Effector CD4-positive, alpha-beta T cell (primary cell): Measurements from ENCODE around the gene CMYA5.
"Not testable (repeated sequence)": the region's sequence is repeated elsewhere in the genome, so short reads cannot be mapped to it uniquely, and the experiment has no call there.

ENCODE experiments used
- DNase-seq: peaks from one replicate; pipeline ENCODE4 v3.0.0-alpha.2; 2020
- total RNA-seq: gene quantifications from one replicate; lab custom pipeline; 2026; lab: John Stamatoyannopoulos, UW

The CMYA5 gene
- total RNA-seq = 0.94 reads per million

DNA sequence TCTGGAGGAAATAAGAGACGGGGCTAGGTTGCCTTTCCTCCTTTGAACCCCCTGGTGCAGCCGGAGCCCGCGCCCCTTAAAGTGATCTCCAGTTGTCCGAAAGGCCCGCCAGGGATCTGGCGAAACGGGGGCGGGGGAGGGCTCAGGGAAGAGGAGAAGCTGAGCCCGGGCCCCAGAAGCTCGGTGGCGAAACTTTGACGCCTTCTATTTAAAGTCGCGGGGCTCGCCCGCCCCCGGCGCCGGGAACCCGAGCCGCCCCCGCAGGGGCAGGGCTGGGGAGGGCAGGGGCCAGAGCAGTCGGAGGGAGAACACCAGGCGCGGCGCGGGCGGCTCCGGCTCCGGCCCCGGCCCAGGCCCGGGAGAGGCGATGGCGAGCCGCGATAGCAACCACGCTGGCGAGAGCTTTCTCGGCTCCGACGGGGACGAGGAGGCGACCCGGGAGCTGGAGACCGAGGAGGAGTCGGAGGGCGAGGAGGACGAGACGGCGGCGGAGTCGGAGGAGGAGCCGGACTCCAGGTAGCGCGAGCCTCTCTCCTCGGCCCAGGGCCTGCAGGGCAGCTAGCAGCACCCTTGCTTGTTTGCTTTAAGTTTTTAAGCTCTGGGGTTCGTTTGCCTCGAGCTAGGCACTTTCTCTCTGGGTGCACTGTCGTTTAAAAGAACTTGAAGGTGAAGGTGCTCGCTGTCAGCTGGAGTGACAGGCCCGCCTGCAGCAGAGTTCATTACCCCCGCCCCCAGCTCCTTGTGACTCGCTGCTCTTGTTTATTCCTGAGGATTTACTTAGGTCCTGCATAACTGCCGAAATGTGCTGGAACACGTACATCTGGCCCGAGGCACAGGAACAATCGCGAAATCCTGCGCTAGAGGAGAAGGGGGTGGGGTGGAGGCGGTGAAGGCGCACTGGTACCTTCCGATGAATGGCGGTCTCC lies at the start of gene CMYA5:
Gene CMYA5 (plus strand): TSS at position 296 of the 926 bp plus-strand sequence. CDS start 72 bp downstream, at position 368.
- DNase-seq = no peak

DNA sequence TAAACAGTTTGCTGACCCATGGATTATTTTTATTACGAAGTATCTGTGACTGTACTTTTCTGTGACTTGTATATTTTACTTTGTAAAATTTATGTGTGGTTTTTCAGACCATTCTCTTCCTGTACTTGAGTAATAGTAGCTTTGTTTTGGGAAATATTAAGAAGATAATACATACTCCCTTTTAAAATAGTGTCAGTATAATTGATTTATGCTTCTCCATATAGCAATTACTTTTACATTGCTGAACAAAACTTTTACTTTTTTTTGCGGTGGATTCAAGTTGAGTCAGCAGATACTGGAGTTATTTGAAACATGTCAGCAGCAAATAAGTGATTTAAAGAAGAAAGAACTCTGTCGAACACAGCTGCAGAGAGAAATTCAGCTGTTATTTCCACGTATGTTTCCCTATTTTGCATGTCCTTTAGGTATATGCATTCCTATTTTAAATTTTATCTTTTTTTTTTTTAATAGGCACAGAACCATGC lies 49.0 kb upstream of the CMYA5 start:
- no peak for DNase-seq

DNA sequence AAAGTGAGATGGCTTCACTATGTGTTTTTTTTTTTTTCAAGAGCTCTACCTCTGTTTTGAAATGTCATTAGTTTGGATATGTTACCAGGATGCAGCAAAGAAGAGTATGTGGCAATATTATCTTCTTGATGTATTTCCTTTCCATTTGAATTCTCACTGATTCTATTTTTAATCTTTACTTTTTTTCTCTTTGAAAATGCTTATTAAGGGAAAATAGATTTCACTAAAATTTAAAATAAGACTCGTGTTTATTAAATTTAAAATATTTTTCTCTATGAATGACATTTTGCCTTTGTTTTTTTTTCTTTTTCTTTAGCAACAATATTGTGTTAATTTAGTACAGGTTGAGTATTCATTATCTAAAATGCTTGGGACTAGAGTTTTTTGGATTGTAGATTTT lies 48.2 kb upstream of the CMYA5 start:
- no peak for DNase-seq

DNA sequence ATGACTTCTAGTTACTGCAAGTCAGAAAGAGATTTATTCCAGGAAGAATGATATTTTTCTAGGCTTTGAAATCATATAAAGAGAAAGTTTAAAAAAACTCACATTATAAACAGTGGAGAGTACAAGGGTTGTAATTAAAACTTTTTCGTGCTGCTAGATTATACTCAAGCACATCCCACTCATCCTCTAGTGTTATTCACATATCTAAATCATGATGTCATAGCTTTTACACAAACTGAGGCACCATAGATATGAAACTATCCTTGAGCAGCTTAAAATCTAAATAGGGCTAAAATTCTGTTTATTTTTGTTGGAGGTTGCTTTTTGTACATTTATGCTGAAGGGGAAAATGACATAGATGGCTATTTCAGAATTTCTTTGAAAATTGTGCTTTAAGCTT lies 47.4 kb upstream of the CMYA5 start:
- no peak for DNase-seq

- DNase-seq = no peak
Measured at GRCh38 chr5:79653843-79654242, 35.8 kb upstream of the CMYA5 start.

GRCh38 chr5:79663212-79663611 lies 26.4 kb upstream of the CMYA5 start:
- no peak for DNase-seq

GRCh38 chr5:79666758-79667157 lies 22.9 kb upstream of the CMYA5 start:
- no peak for DNase-seq

- DNase-seq = no peak
Measured at GRCh38 chr5:79672392-79672791, 17.2 kb upstream of the CMYA5 start.

DNA sequence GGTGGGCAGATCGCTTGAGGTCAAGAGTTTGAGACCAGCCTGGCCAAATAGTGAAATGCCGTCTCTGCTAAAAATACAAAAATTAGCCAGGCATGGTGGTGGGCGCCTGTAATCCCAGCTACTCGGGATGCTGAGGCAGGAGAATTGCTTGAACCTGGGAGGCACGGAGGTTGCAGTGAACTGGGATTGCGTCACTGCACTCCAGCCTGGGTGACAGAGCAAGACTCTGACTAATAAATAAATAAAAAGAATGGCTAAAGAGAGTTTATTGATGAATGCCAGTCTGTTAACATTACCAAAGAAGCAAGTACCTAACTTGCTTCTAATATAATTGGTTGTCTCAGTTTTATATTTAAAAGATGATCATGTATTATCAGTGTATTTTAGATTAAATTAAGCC lies 13.3 kb upstream of the CMYA5 start:
- not testable (repeated sequence) for DNase-seq

DNA sequence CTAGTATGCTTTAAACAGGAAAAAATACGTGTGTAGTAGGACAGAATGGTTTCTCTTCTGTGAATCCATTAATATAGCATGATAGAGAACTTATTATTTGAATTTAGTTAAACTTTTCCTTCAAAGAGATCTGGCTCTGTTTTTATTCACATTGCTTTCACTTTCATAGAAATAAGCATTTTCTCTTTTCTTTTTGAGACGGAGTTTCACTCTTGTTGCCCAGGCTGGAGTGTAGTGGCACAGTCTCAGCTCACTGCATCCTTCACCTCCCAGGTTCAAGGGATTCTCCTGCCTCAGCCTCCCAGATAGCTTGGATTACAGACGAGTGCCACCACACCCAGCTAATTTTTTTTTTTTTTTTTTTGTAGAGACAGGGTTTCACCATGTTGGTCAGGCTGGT lies 7.5 kb upstream of the CMYA5 start:
- not testable (repeated sequence) for DNase-seq

DNA sequence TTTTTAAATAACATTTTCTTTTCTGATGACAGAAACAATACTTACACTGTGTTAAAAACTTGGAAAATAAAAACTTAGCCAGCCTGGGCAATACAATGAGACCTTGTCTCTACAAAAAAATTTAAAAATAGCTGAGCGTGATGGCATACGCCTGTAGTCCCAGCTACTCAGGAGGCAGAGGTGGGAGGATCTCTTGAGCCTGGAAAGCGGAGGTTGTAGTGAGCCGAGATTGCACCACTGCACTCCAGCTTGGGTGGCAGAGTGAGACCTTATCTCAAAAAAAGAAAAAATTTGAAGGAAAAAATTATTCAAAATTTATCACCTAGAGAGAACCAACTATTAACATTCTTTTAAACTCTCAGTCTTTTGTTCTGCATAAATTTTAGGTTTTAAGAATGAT lies 4.9 kb upstream of the CMYA5 start:
- no peak for DNase-seq

DNA sequence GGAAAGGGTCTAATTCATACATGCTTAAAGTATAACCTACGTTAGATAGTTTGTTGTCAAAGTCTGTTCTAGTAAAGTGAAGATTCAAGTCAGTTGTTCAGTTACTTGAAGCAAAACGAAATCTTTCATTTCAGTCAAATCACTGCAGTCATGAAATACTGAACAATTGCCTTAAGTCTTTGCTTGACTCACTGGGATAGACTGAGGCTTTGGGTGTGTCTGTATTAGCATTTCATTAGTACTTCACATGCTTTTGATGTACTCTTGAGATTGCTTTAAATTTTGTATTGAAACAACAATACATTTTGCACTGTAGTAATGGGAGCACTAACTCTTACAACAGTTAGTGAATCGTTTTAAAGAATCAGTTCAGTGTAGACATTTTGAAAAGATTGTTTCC lies 4.0 kb upstream of the CMYA5 start:
- no peak for DNase-seq

GRCh38 chr5:79686799-79687198 lies 2.8 kb upstream of the CMYA5 start:
- no peak for DNase-seq

- DNase-seq = no peak
Measured at GRCh38 chr5:79687889-79688288, 1.7 kb upstream of the CMYA5 start.

DNA sequence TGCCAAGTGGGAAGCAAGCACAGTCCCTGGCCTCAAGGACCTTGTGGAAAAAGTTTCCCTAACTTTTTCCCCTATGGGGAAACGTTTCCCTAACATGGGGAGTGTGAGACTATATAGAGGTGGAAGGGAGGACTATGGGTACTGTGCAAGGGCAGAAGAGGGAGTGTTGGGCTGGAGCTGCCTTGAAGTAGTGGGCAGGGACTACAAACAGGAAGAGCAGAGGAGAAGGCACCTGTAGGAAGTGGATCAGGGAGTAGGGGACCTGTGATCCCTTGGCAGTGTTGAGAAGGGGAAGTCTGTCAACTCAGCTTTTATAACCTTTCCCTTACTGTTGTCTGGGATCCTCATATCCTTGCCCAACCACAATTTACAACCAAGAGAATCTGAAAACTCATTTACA lies 1.4 kb downstream of the CMYA5 start:
- DNase-seq = no peak

DNA sequence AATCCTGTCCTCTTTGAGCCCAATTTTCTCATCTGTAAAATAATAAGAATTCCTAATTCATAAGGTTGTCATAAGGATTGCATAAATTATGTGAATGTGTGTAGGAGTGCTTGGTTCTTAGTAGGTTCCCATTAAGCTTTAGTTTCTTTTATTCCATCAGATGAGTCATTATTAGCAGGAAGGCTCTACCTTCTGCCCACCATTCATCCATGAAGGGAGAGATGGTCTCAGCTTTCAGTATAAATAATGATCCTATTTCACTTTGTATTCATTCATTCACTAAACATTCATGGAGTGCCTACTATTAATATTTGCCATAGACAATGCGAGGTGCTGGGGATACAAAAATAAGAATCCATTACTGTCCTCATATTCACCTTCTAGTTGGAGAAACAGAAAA lies 3.0 kb downstream of the CMYA5 start:
- no peak for DNase-seq

GRCh38 chr5:79694183-79694582 lies 4.5 kb downstream of the CMYA5 start:
- no peak for DNase-seq

- no peak for DNase-seq
Measured at GRCh38 chr5:79694652-79695051, 5.0 kb downstream of the CMYA5 start.

GRCh38 chr5:79695526-79695925 lies 5.9 kb downstream of the CMYA5 start:
- DNase-seq = no peak

DNA sequence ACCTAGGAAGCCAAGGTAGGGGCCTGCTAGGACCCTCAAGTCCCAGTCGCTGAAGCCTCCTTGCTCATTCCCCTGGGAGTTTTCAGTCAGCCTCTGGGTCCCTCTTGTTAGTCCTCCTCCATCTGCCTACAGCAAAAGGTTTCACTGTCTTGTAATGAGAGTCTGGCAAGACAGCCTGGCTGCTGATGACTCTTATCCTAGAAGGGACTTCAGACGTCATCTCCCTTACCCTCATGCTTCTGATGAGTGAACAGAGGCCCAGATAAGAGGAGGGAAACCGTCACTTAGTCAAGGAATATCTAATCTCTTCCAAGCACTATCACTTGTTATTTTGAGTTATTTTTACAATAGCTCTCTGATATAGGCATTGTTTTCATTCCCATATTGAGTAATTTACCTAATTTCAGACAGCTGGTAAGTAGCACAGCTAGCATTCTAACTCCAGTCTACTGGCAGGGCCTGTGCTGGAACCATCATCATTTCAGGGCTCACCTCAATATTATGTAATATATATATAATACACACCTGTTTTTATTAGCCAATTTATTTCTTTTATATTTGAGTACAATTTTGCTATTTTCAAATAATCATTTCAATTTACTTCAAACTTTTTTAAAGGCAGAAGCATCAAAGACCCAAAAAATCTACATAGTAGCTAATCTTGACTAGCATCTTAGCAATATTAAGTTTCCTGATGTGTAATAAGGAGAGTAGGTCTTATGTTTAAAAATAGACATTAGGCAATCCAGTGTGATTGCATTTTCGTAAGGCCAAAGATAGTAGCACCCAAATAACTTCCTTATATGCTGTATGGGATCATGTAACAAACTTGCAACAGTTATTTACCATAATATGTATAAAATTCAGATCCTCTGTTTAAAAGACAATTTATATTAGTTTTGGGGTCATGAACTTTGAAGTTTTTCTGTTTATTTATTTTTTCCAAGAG lies 7.9 kb downstream of the CMYA5 start:
- DNase-seq = no peak

GRCh38 chr5:79699763-79700400 lies 10.2 kb downstream of the CMYA5 start:
- DNase-seq = no peak

- no peak for DNase-seq
Measured at GRCh38 chr5:79702606-79703380, 13.2 kb downstream of the CMYA5 start.
